CD4-positive, alpha-beta T cell treated with Interferon alpha-2 for 1 hour (primary cell): ENCODE results near the gene TAF4.

Experiments
- DNase-seq, 2 donors: peaks; one replicate each; pipeline ENCODE4 v3.0.0-alpha.2; 2020 to 2022

TAF4 gene

DNA sequence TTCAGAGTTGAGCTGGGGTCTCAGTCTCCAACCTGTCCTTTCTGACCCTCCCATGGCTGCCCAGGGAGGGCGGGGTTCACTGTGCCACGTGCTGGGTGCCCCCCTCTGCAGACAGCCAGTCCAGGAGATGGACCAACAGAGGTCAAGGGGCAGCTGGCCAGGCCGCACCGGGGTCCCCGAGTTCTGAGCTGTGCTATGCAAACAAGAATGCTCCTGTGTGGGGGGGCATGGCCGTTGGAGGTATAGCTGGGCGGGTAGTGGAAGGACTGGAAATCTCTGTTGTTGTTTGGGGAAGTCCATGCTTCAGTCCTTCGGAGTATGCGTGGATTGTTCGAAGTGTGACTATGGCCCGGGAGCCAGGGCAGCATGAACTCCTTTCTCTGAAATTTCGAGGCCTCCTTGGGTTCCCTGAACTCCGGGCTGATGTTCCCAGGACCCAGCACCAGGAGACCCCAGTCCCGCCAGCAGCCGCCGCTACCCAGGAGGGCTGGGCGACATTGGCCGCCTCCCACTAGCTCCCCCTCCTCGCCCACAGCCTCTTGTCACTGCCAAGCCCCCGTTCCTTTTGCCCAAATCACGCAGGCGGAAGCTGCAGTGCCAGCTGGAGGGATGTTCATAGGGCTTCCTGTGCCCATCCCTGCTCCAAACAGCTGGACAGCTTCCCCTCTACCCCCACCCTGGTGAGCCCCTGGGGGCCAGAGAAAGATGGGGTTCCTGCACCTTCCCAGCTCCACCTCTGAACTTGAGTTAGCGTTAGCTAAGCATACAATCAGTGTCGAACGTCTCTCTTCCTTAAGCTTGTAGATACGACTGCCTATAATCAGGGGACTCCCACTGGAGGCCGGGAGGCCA lies 126.6 kb downstream of the TAF4 start:
- DNase-seq: no peak

DNA sequence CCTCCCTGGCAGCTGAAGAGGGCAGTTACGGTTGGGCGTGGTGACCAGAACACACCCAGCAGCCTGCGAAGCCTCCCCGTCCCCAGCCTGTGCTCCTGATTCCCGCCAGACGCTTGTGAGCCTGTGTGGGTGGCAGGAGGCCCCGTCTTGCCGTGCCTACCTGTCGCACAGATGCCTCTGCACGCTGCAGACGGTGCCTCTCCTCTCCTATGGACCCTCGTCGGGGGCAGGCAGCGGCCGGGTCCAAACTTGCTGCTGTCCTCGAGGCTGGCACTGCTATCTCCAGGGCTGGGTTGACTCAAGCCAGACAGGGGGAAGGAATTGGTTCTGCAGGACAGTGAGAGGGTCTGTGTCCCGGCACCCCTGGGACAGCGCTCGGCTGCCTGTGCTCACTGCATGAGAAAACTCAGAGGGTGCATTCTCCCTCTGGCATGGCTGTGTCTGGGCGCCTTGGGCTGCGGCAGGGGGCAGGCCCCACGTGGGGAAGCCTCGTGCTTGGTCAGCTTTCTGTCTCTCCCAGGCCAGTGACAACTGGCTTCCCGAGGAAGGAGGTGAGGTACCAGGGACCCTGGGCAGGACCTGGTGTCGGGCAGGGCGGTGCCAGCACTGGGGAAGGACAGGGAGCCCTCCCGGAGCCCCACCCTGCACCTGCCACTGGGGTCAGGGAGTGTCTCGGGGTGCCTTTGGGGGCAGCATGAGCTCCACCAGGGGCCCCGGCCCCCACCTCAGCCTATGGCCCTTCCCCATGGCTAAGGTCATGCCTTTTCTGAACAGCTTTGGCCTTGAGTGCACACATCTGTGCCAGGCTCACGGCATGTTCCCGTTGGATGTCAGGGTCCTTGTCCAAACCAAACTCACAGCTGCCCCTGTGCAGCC lies 127.5 kb downstream of the TAF4 start:
- no peak for DNase-seq

DNA sequence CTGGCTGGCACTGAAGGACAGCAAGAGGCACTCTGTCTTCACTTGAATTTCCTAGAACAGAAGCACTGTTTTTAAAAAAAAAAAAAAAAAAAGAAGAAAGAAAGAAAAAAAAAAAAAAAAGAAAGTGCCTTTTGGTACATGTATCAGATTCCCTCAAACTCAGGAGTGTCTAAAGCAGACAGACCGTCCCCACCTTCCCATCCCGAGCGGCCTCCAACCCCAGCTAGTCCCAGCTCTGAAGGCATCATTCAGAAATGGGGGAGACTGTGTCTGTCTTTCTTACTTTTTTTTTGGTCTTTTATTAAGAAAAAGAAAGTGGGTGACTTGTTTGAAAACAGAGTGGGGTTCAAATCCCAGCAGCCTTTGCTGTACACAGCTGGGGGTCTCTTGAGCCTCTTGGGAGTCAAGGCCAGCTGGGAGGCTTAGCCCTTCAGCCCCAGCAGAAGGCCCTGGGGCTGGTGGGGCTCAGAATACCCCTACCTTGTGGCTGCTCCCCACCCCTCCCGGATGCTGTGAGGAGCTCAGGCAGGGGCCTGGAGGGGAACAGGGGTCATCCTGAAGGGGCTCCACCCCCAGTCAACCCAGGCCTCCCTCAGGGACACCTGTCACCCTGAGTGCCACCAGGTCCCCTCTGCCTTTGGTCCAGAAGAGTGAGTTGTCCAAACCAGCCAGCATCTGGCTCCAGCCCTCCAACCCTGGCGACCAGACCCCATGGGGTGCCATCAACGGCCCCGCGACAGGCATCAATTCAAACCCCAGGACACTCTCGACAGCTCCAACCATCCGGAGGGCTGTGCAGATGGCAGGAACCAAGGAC lies 128.3 kb downstream of the TAF4 start:
- no peak for DNase-seq

DNA sequence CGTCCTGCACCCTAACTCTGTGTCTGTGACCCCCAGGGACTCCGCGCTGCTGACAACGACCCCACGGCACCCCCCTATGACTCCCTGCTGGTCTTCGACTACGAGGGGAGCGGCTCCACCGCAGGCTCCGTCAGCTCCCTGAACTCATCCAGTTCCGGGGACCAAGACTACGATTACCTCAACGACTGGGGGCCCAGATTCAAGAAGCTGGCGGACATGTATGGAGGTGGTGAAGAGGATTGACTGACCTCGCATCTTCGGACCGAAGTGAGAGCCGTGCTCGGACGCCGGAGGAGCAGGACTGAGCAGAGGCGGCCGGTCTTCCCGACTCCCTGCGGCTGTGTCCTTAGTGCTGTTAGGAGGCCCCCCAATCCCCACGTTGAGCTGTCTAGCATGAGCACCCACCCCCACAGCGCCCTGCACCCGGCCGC lies 129.0 kb downstream of the TAF4 start:
- no peak for DNase-seq

DNA sequence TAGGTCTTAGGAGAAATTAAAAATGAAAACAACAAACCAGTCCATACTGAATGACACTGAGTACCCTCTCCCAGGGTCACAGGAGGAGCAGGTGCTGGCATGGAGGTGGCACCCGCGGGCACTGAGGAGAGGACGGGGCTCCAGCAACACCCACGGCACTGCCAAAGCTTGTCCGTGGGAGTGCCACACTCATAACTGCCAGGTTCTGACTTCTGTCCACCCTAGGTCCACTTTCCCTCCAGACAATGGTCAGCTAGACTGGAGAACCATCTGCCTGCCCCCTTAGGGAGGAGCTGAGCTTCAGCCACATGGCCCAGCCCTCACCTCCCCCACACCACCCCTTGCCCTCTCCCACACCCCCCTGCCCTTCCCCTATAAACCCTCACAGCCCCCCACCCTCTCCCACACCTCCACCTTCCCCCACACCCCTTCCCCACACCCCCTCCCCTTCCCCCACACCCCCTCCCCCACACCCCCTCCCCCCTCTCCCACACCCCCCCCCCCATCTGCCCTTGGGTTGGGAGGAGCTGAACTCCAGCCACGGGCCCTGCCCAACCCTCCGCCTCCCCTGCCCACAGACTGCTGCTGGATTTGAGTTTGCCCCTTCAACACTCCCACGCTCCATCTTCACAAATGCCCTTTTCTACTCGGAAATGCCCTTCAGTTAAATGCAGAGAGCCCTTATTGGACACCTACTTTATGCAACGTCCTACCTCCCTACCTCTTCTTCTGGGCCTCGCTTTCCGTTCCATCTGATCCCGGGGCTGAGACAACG lies 129.6 kb downstream of the TAF4 start:
- DNase-seq: no peak

DNA sequence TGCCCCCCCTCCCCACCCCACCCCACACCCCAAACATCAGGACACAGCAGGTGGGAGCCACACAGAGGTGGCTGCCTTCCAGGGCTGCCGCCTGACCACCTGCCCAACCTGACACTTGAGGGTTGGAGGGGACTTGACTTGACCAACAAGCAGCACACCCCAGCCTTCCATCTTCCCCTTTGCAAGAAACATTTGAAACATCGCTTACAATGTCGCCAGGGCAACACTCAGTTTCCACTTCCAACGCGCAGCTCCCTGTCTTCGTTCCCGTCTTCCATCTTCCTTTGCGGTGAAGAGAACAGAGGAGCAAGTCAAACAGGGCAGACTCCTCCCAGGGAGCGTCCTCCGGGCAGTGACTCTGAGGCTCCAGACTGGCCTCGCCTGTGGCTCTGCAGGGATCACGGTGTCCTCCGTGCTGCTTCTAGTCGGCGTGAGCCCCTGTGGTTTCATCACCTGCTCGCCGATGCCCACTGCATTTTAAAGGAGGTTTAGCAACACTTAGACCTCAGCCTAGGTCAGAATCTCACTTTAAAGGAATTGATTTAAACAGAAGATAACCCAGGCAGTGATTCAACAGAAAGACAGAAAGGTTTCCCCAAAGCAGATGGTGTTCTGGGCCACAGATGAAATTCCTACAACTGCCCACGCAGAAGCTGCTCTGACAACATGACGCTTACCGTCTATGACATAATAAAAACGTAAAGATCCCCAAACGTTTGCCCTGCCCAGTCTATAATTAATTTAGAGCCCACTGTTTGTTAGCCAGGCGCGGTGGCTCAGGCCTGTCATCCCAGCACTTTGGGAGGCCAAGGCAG lies 130.8 kb downstream of the TAF4 start:
- DNase-seq: no peak

DNA sequence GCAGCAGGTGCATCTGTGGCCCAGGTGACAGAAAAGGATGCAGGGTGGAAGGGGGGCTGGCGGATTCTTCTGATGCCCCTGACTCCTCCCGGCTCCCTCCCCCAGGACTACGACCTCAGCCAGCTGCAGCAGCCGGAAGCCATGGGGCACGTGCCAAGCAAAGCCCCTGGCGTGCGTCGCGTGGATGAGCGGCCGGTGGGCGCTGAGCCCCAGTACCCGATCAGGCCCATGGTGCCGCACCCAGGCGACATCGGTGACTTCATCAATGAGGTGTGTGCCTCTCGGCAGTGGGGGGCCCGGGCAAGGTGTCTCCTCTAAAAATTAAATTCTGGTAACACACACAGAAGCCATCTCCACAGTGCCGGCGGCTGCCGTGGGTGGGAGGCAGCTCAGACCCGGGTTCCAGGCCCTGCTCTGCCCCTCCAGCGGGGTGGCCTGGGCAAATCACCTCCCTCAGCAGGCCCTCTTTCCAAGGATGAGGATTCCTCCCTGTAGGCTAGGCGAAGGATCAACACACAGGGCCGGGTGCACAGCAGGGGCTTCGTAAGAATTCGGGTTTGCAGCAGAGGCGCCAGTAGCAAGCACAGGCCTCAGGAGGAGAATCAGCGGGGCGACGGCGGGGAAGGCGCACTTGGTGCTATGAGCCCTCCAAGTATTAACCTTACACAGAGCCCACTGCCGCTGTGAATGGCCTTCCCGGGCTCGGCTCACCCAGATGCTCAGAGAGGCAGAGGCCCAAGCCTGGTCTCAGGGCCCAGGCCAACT lies 131.5 kb downstream of the TAF4 start:
- no peak for DNase-seq

DNA sequence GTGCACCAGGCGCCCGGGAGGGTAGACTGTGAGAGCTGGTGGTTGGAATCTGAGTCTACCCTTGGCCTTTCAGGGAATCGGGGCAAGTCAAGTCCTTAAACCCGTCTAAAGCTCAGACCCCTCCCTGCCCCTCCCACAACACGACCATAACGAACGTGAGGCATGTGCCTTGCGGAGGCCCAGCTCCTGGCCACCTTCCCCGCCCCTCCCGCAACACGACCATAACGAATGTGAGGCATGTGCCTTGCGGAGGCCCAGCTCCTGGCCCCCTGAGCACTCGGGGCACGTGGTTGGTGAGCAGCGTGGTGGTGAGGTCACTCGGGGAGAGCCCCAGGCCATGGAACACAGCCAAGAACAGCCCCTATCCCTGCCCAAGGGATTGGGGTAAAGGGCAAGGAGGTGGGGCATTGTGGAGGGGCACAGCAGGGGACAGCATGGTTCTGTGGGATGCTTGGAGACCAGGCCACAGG lies 132.2 kb downstream of the TAF4 start:
- DNase-seq: no peak

DNA sequence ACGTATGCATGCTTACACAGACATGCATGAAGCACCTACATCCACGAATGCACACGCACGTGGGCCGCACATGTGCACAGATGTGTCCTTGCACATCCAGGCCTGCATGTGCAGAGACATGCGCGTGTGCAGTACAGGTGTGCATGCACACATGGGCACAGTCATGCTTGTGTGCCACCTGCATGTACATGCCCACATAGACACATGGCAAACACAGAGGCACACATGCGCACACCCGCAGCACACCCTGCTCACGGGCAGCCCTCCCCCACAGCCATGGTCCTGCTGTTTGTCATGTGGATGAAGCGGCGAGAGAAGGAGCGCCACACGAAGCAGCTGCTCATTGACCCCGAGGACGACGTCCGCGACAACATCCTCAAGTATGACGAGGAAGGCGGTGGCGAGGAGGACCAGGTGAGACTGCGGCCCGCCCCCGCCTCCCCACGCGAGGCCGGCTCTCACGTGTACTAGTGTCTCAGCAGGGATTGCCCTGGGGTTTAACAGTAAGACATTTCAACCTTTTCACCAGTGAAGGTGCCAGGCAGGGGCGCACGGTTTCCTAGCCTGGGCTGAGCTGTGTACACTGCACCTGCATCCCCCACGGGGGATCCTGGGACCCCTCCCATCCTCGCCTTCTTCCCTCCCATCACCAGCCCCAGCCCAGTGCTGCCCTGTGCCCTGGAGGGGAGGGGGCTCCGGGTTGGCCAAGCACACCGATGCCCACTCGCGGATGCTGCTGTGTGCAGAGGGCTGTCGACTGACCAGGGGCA lies 132.8 kb downstream of the TAF4 start:
- DNase-seq: no peak

DNA sequence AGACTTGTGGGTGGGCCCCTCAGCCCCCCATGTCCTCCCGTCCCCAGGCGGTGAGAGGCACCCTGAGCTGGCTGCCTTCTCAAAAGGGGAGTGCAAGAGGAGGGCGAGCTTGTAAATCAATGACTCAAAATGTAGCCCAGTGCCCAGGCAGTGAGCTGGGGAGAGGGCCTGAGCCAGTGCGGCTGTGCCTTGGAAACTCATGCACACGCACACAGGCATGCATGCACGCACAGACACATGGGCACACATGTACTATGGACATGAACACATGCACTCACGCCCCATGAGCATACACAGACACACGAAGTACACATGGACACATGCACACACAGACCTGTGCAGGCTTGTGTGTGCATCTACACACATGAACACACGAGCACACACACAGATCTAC lies 133.5 kb downstream of the TAF4 start:
- DNase-seq: no peak

DNA sequence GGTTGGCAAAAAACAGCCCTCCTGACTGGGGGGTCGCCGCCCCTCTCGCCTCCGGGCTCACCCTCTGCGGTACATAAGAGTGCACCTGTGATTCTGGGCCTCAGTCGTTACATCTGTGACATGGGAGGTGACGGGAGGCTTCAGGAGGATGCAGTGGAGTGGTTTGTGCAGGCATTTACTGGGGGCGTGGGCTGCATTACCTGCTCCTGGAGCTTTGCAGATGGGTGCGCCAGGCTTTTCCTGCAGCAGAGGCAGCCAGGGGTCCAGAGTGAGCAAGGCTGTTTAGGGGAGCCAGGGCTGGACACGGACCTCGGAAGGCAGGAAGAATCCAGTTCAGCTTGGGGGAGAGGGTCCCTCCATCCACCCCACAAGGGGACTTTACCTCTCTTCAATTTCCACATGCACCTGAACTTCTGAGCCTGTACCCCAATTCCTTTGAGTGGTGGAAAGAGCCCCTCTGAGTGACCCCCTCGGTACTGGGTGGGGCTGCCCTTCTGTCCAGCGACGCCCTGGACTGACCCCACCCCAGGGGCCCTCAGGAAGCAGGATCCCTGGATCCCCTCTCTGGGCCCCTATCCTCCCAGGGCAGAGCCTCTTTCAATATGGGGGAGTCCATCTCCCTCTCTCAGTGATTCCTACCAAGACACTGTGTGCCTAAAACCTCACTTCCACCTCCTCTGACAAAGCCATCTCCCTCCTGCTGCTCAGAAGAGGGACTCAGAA lies 134.0 kb downstream of the TAF4 start:
- DNase-seq: no peak

DNA sequence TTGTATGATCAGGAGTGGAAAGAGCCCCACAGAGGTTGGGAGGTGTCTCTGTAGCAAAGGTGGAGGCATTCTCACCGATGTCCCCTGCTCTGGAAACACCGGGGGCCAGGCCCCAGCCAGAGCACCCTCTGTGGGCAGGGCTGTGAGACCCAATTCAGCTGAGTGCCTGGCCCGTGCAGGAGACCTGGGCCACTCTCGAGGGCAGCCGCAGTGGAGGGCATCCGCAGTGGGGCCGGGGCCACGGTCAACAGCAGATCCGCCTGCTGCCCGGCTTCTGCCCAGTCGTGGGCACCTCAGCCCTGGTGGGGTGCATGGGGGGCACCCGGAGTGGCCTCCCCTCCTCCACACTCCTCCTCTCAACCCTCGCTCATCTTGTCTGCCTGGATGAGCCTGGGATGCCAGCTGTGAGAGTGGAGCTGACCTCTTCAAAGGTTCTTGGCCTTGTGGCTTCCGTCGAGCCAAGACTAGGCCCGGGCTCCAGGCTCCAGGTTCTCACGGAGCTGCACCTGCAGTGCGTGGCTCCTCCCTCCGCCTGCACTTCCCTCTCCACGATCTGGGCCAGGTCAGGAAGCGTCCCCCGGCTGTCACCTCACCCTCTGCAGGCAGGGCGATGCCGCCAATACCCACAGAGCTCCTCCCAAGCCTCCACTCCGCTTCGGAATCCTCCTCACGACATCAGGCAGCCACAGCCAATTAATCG lies 134.8 kb downstream of the TAF4 start:
- DNase-seq: no peak

DNA sequence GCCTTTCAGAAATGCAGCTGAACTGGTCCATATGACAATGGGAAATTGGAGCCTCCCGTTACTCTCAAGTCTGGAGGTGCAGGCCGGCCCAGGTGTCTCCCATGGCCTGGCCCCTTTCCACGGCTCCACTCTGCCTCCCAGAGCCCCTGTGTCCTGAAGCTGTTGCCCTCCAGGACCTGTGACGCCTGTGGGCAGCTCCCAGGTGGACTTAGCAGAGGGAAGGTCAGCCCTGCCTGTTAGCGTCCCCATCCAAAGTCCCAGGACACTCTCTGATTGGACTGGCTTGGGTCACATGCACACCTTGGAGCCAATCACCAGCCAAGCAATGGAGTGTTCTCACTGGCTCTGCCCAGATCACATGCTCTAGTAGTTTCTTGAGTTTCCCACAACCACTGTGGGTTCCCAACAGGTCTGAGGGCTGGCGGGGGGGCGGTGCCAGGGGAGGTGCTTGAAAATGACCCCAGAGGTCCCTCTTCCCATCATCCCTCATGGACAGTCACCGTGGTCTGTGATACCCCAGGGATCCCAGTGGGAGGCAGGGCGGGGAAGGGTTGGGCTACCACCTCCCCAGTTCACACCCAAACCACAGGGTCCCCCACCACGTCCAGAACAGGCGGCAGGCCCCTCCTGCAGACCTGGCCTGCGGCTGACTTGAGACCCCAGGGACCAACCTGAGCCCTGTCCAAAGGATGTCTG lies 135.6 kb downstream of the TAF4 start:
- DNase-seq: no peak

DNA sequence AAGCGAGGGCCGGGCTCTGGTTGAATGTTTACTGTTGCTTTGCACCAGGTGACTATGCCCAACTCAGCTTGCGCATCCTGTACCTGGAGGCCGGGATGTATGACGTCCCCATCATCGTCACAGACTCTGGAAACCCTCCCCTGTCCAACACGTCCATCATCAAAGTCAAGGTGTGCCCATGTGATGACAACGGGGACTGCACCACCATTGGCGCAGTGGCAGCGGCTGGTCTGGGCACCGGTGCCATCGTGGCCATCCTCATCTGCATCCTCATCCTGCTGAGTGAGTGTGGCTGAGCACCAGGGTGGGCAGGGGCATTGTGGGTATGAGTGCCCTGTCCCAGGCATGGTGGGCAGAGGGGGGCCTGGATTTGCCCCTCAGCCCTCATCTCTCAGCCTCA lies 136.1 kb downstream of the TAF4 start:
- DNase-seq: no peak

DNA sequence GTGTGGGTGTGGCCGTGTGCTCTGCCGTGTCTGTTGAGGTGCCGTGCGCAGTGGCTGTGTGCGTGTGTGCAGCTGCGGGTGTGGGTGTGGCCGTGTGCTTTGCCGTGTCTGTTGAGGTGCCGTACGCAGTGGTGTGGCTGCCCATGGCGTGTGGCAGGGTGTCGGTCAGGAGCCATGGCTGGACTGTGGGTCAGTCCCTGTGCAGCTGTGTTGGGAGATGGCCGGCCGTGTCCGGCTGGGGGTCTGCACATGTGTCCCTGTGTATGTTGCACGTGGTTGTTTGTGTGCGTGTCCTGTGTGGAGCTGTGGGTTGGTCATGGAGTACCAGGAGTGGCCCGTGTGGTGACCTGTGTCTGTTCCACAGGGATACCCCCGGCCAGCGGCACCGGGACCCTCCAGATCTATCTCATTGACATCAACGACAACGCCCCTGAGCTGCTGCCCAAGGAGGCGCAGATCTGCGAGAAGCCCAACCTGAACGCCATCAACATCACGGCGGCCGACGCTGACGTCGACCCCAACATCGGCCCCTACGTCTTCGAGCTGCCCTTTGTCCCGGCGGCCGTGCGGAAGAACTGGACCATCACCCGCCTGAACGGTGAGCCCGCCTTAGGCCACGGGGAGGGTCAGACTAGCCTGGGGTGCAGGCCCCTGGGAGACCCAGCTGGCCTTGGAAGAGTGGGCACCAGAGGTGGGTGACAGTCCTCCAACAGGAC lies 137.7 kb downstream of the TAF4 start:
- DNase-seq: no peak

DNA sequence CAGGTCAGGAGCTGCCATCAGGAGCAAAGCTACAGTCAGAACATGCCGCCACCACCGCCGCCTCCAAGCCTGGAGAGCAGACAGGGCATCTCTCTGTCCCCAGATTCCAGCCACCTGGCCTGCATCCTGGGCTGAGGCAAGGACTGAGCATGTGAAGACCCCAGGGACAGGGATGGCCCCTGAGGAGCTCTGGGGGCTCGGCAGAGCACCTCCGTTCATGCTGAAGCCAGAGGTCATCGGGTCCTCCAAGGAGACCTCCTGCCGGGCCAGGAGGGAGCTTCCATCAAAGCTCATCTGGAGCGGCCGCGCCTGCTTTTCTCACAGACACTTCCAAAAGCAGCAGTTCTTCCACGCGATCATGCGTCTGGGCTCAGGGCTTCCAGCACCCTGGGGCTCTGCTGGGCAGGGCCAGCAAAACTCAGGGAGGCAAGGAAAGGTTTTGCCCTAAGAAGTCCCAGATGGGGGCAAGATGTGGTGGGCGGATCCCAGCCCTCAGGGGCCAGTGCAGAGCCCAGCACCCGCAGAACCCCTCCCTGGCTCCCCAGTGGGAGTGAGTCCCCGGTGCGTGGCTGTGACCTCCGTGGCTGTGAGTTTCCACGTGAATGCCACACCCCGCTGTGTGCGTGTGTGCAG lies 138.4 kb downstream of the TAF4 start:
- DNase-seq: no peak

DNA sequence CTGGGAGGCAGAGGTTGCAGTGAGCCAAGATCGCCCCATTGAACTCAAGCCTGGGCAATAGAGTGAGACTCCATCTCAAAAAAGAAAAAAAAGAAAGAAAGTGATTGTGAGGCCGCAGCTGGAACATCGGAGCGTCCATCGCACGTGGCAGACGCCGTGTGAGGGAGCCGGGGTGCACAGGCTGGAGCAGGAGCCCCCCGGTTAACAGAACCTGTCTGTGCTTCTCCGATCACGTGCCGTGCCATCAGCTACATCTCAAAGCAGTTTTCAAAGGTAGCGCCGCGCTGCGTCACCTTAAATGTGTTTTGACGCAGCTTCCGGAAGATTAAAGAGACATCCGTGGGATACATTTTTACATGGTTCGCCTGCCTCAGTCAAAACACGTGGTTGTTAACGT lies 138.9 kb downstream of the TAF4 start:
- DNase-seq: no peak
